H1 (cell line): ENCODE results near the gene PPP1R3F. TPM values are rescaled to one million over a fixed set of nuclear protein-coding genes. Genes with fewer than 3 reads are reported as not detected.

ENCODE experiments used
- CTCF ChIA-PET: fragments of 300-600 bp; sonication (Branson Sonifier 250); formaldehyde crosslinking; loops from one replicate; lab custom pipeline; 2021; ENCODE audit not compliant: partially characterized antibody; lab: Charles Lee
- POLR2A ChIA-PET: fragments of 300-600 bp; sonication (Branson Sonifier 250); formaldehyde crosslinking; loops from one replicate; lab custom pipeline; 2021; ENCODE audit warnings: inconsistent platforms; ENCODE audit not compliant: partially characterized antibody; lab: Charles Lee
- DNase-seq, 2 experiments: peaks; one replicate each; pipeline versions ENCODE4 v3.0.0 to v3.0.0-alpha.2; 2010 to 2022; ENCODE audit warnings: low spot score in 2 of 2, low read depth in 1 of 2, mixed read lengths in 1 of 2
- FAIRE-seq: peaks from 2 replicates; lab custom pipeline; 2011; peaks lifted over from hg19 to GRCh38; lab: Jason Lieb, UNC
- H2AFZ ChIP-seq: 2 replicates; pipeline ENCODE4 v1.8.1; 2012; ENCODE audit warnings: low read length, inconsistent platforms
- H2AK5ac ChIP-seq: 2 replicates; pipeline ENCODE4 v1.6.1; 2013; ENCODE audit warnings: low read depth, low read length
- H2BK120ac ChIP-seq: replicated peaks from 2 replicates; pipeline ENCODE3; 2013; ENCODE audit warnings: low read depth, low read length, inconsistent platforms
- H2BK12ac ChIP-seq: 2 replicates; pipeline ENCODE4 v1.6.1; 2013; ENCODE audit warnings: low read depth, low read length
- H2BK15ac ChIP-seq: 2 replicates; pipeline ENCODE4 v1.6.1; 2013; ENCODE audit warnings: low read length
- H2BK20ac ChIP-seq: 2 replicates; pipeline ENCODE4 v1.6.1; 2013; ENCODE audit warnings: low read length
- H2BK5ac ChIP-seq: 2 replicates; pipeline ENCODE4 v1.6.1; 2013; ENCODE audit warnings: low read depth, low read length
- H3K14ac ChIP-seq: 2 replicates; pipeline ENCODE4 v1.6.1; 2013; ENCODE audit warnings: inconsistent platforms; ENCODE audit not compliant: insufficient read length
- H3K18ac ChIP-seq: 2 replicates; pipeline ENCODE4 v1.6.1; 2013; ENCODE audit warnings: low read length; ENCODE audit errors: extremely low read depth
- H3K23ac ChIP-seq: 2 replicates; pipeline ENCODE4 v1.6.1; 2013; ENCODE audit warnings: inconsistent platforms; ENCODE audit not compliant: insufficient read length
- H3K23me2 ChIP-seq: 2 replicates; pipeline ENCODE4 v1.6.1; 2013; ENCODE audit warnings: low read depth, low read length
- H3K27ac ChIP-seq: 2 replicates; pipeline ENCODE4 v1.6.1; 2011; ENCODE audit warnings: low read depth, low read length, inconsistent platforms
- H3K27me3 ChIP-seq, 4 experiments: replicated peaks in 1 of 4; 1 replicate in 1 of 4; 2 replicates in 3 of 4; pipeline versions ENCODE4 v1.6.1 to v1.8.1; 2011 to 2013; ENCODE audit warnings: low read length in 3 of 4, mild to moderate bottlenecking in 3 of 4, inconsistent platforms in 2 of 4, mixed read lengths in 2 of 4, moderate library complexity in 1 of 4; ENCODE audit not compliant: control insufficient read depth in 3 of 4, insufficient read depth in 3 of 4; ENCODE audit errors: extremely low read depth in 1 of 4
- H3K36me3 ChIP-seq, 4 experiments: 2 replicates each; pipeline versions ENCODE4 v1.6.1 to v1.8.1; 2011 to 2013; ENCODE audit warnings: mild to moderate bottlenecking in 4 of 4, low read length in 3 of 4, moderate library complexity in 2 of 4, control low read depth in 1 of 4, inconsistent platforms in 1 of 4; ENCODE audit not compliant: insufficient read depth in 4 of 4, control insufficient read depth in 2 of 4
- H3K4ac ChIP-seq: replicated peaks from 2 replicates; pipeline ENCODE3; 2013; ENCODE audit warnings: low read length, low read depth, mixed read lengths, inconsistent platforms; ENCODE audit not compliant: insufficient read length
- H3K4me1 ChIP-seq, 4 experiments: replicated peaks in 1 of 4; 1 replicate in 1 of 4; 2 replicates in 3 of 4; pipeline versions ENCODE4 v1.6.1 to v1.8.1; 2011 to 2013; ENCODE audit warnings: low read length in 3 of 4, inconsistent platforms in 2 of 4, mixed read lengths in 1 of 4; ENCODE audit not compliant: insufficient read depth in 4 of 4, control insufficient read depth in 3 of 4
- H3K4me2 ChIP-seq, 2 experiments: 2 replicates each; pipeline versions ENCODE4 v1.6.1 to v1.8.1; 2011 to 2013; ENCODE audit warnings: low read depth in 2 of 2, low read length in 2 of 2, control low read depth in 1 of 2, inconsistent platforms in 1 of 2, mild to moderate bottlenecking in 1 of 2; ENCODE audit not compliant: insufficient read depth in 1 of 2
- H3K4me3 ChIP-seq, 4 experiments: fragments of 200-600, 300-600 bp in 1 of 4; sonication (generic), shearing (Covaris generic), sonication (Bioruptor Twin) in 1 of 4; 2 replicates each; pipeline versions ENCODE4 v1.5.1 to v1.8.1; 2011 to 2016; ENCODE audit warnings: low read length in 4 of 4, low read depth in 3 of 4, control low read depth in 2 of 4, inconsistent platforms in 2 of 4, mild to moderate bottlenecking in 2 of 4, mixed read lengths in 1 of 4, moderate library complexity in 1 of 4; ENCODE audit not compliant: insufficient read depth in 2 of 4; ENCODE audit errors: extremely low read depth in 1 of 4
- H3K56ac ChIP-seq: replicated peaks from 2 replicates; pipeline ENCODE3; 2013; ENCODE audit warnings: low read depth, mild to moderate bottlenecking, mixed read lengths, low read length, inconsistent platforms; ENCODE audit not compliant: insufficient read length
- H3K79me1 ChIP-seq: 2 replicates; pipeline ENCODE4 v1.6.1; 2013; ENCODE audit warnings: low read depth, low read length, control low read depth
- H3K79me2 ChIP-seq, 2 experiments: 2 replicates each; pipeline versions ENCODE4 v1.6.1 to v1.8.1; 2012 to 2013; ENCODE audit warnings: low read length in 2 of 2, mild to moderate bottlenecking in 2 of 2, inconsistent platforms in 1 of 2; ENCODE audit not compliant: insufficient read depth in 2 of 2, control insufficient read depth in 1 of 2
- H3K9ac ChIP-seq, 4 experiments: replicated peaks in 1 of 4; 1 replicate in 1 of 4; 2 replicates in 3 of 4; pipeline versions ENCODE4 v1.6.1 to v1.8.1; 2011 to 2013; ENCODE audit warnings: low read depth in 3 of 4, low read length in 3 of 4, control low read depth in 2 of 4, mild to moderate bottlenecking in 2 of 4, moderate library complexity in 2 of 4, inconsistent platforms in 1 of 4; ENCODE audit errors: extremely low read depth in 1 of 4
- H3K9me3 ChIP-seq, 2 experiments: 2 replicates each; pipeline versions ENCODE4 v1.6.1 to v1.8.1; 2012 to 2013; ENCODE audit warnings: mild to moderate bottlenecking in 2 of 2, moderate library complexity in 2 of 2, control low read depth in 1 of 2, inconsistent platforms in 1 of 2, low read depth in 1 of 2, low read length in 1 of 2, mixed read lengths in 1 of 2; ENCODE audit not compliant: insufficient read depth in 2 of 2
- H4K20me1 ChIP-seq, 2 experiments: replicated peaks in 1 of 2; 2 replicates each; pipeline versions ENCODE3 to v1.8.1; 2011 to 2013; ENCODE audit warnings: inconsistent platforms in 2 of 2, low read length in 2 of 2, mild to moderate bottlenecking in 1 of 2; ENCODE audit not compliant: insufficient read depth in 2 of 2, control insufficient read depth in 1 of 2
- H4K5ac ChIP-seq: 2 replicates; pipeline ENCODE4 v1.6.1; 2013; ENCODE audit warnings: low read length, low read depth, mixed read lengths, inconsistent platforms; ENCODE audit not compliant: insufficient read length
- H4K8ac ChIP-seq: 2 replicates; pipeline ENCODE4 v1.8.0; 2013; ENCODE audit warnings: mild to moderate bottlenecking, moderate library complexity, low read length, inconsistent platforms; ENCODE audit not compliant: insufficient read depth; ENCODE audit errors: extremely low read depth
- H4K91ac ChIP-seq: replicated peaks from 2 replicates; pipeline ENCODE3; 2013; ENCODE audit warnings: low read length, mixed read lengths, inconsistent platforms; ENCODE audit not compliant: insufficient read length
- CTBP2 ChIP-seq: IDR thresholded peaks from 2 replicates; pipeline ENCODE4 v1.7.0; 2011; ENCODE audit warnings: borderline replicate concordance, mild to moderate bottlenecking, moderate library complexity, mixed read lengths, low read length; ENCODE audit not compliant: insufficient read depth, insufficient read length
- EZH2 ChIP-seq: fragments of 200-600 bp; sonication (generic); IDR thresholded peaks from 2 replicates; pipeline ENCODE4 v1.7.1; 2012; ENCODE audit warnings: low read depth, mild to moderate bottlenecking, moderate library complexity, low read length, inconsistent platforms; ENCODE audit not compliant: severe bottlenecking
- WGBS, 2 experiments: shearing (Covaris generic) in 1 of 2; methylation state at CpG; one replicate each; pipeline versions ENCODE4 v1.1.6 to v1.1.7; 2013 to 2015; ENCODE audit warnings: low lambda C conversion rate in 2 of 2, mixed read lengths in 2 of 2, inconsistent platforms in 1 of 2, low coverage in 1 of 2, missing lambda C conversion rate in 1 of 2; ENCODE audit not compliant: insufficient replicate concordance in 2 of 2, insufficient coverage in 1 of 2, insufficient read length in 1 of 2; ENCODE audit errors: extremely low coverage in 1 of 2, missing lambda C conversion rate in 1 of 2; 5-methylcytosine and 5-hydroxymethylcytosine counted together
- polyA plus RNA-seq, 7 experiments: library from polyadenylated mRNA; depleted of rRNA in 3 of 7; stranded (reverse) in 5 of 7; unstranded in 2 of 7; fragments of >200 nt in 5 of 7; fragments of 200-250 nt in 2 of 7; gene quantifications; 1 replicate in 5 of 7; 2 replicates in 1 of 7; 4 replicates in 1 of 7; pipeline versions ENCODE4 v1.2.1 to v1.2.3, GENCODE V29; 2011 to 2013; ENCODE audit warnings: missing spikeins in 2 of 7, mixed read lengths in 2 of 7
- total RNA-seq: library from RNA; stranded (reverse); fragmentation: NEBNext Ultra II Directional; extraction: Animal tissue kit (Norgen Biotek cat#: 25700); gene quantifications from 2 replicates; pipeline ENCODE4 v1.2.1, GENCODE V29; 2021

PPP1R3F gene
- total and polyA plus RNA-seq, 2 of the 8 experiments (the other 6 are each of a cell fraction or from before 2014, with no cell fraction given): 5.1 to 6.8 TPM

- Histone ChIP-seq H3K9me3 (no peaks in the 10 kb centered on the region), H2BK12ac (no peak overlapping the region), H3K23me2 (no peaks in the 10 kb centered on the region), H3K9ac (no peak overlapping the region), H3K36me3 (no peaks in the 10 kb centered on the region), H3K4ac (no peak overlapping the region), H2BK15ac (no peak overlapping the region)
- ChIA-PET CTCF (interaction anchor here (1.5 to 1.8 kb wide), 3 partner anchors 14 to 135 kb away, joined by 3 to 6 read pairs (median 3); no protein-coding TSS in a partner anchor), POLR2A (interaction anchor here (1.0 to 2.4 kb wide), 2 partner anchors 10 to 14 kb away, joined by 3 to 8 read pairs; no protein-coding TSS in a partner anchor)
- no peak for FAIRE-seq
- TF ChIP-seq EZH2 (no peak), CTBP2 (no peak)
- TF ChIP-seq, all 59 proteins: peak for 0
- H3K4me2 ChIP-seq: no peak overlapping the region
- WGBS, 2 experiments: 89% methylated on average over 14 of the region's 19 CpGs; no CpG with 5 or more reads in 1 of the 2 experiments
- no peak overlapping the region for H3K14ac ChIP-seq
- no peak overlapping the region for H2BK120ac ChIP-seq
- no peak overlapping the region for H2AK5ac ChIP-seq
- H3K4me3 ChIP-seq: no peak overlapping the region
- no peak overlapping the region for H3K18ac ChIP-seq
- H3K27me3 ChIP-seq: no peaks in the 10 kb centered on the region
- H4K5ac ChIP-seq: no peak overlapping the region
- no peak overlapping the region for H3K56ac ChIP-seq
- H4K20me1 ChIP-seq: peaks cover 0 to 16% of the 10 kb centered on the region in 2 experiments
- H2AFZ ChIP-seq: no peak overlapping the region
- peaks cover 2% of the 10 kb centered on the region; the same call in 1 of the 2 replicates for H3K79me1 ChIP-seq
- no peak overlapping the region for H2BK20ac ChIP-seq
- no peak overlapping the region for H4K8ac ChIP-seq
- H3K27ac ChIP-seq: no peak overlapping the region
- H3K4me1 ChIP-seq: peaks cover 0 to 3% (median 0%) of the 10 kb centered on the region in 4 experiments; a peak in 1 of 7 replicates
- no peak overlapping the region for H4K91ac ChIP-seq
- DNase-seq: no peak
- no peak overlapping the region for H2BK5ac ChIP-seq
- peaks cover 5 to 22% of the 10 kb centered on the region in 2 experiments; a peak in 2 of 4 replicates for H3K79me2 ChIP-seq
- no peak overlapping the region for H3K23ac ChIP-seq
Observed at GRCh38 chrX:49276671-49277534, 7.3 kb downstream of the PPP1R3F start.
